Caco-2 (cell line): ENCODE data around the gene PLXNA2. TPM values are rescaled to one million over a fixed set of nuclear protein-coding genes. Genes with fewer than 3 reads are reported as not detected.

Source experiments
- BruUV-seq: library from RNA; stranded (reverse); fragments of 400-500 nt; replicated peaks from 2 replicates; lab custom pipeline; 2021; lab: Mats Ljungman, UMichigan
- CTCF ChIA-PET: fragments of 300-600 bp; sonication (Branson Sonifier 250); formaldehyde crosslinking; loops from one replicate; lab custom pipeline; 2022; ENCODE audit warnings: antibody characterized with exemption; lab: Charles Lee
- POLR2A ChIA-PET: fragments of 300-600 bp; sonication (Branson Sonifier 250); formaldehyde crosslinking; loops from one replicate; lab custom pipeline; 2022; ENCODE audit warnings: antibody characterized with exemption; lab: Charles Lee
- DNase-seq, 2 experiments: peaks; one replicate each; pipeline versions ENCODE4 v3.0.0 to v3.0.0-alpha.2; 2020 to 2022
- H3K27me3 ChIP-seq: replicated peaks from 2 replicates; pipeline ENCODE4 v1.6.0; 2011; ENCODE audit warnings: low read length; ENCODE audit not compliant: control insufficient read depth, insufficient read depth
- H3K36me3 ChIP-seq: 2 replicates; pipeline ENCODE4 v1.5.1; 2011; ENCODE audit warnings: low read length; ENCODE audit not compliant: control insufficient read depth, insufficient read depth
- H3K4me1 ChIP-seq: fragments of 250-450 bp; sonication (Bioruptor Pico); 2 replicates; pipeline ENCODE4 v1.5.1; 2020; ENCODE audit warnings: mild to moderate bottlenecking
- H3K4me3 ChIP-seq: 2 replicates; pipeline ENCODE4 v1.5.1; 2011; ENCODE audit warnings: low read depth, mild to moderate bottlenecking, control low read depth, low read length
- H3K9me3 ChIP-seq: fragments of 250-450 bp; sonication (Bioruptor Pico); 2 replicates; pipeline ENCODE4 v1.5.1; 2020; ENCODE audit warnings: mild to moderate bottlenecking, moderate library complexity
- H3K27ac Mint-ChIP-seq: one replicate; pipeline ENCODE4 v1.8.0; 2022; ENCODE audit warnings: mixed read lengths; ENCODE audit not compliant: unreplicated experiment
- H3K27me3 Mint-ChIP-seq: one replicate; pipeline ENCODE4 v1.8.0; 2022; ENCODE audit warnings: mixed read lengths; ENCODE audit not compliant: insufficient read depth, unreplicated experiment
- H3K36me3 Mint-ChIP-seq: one replicate; pipeline ENCODE4 v1.8.0; 2022; ENCODE audit warnings: mild to moderate bottlenecking, mixed read lengths; ENCODE audit not compliant: insufficient read depth, unreplicated experiment
- H3K4me1 Mint-ChIP-seq: one replicate; pipeline ENCODE4 v1.8.0; 2022; ENCODE audit warnings: low read depth, mixed read lengths; ENCODE audit not compliant: unreplicated experiment
- H3K4me3 Mint-ChIP-seq: one replicate; pipeline ENCODE4 v1.8.0; 2022; ENCODE audit warnings: mild to moderate bottlenecking, moderate library complexity, mixed read lengths; ENCODE audit not compliant: unreplicated experiment
- H3K9me3 Mint-ChIP-seq: one replicate; pipeline ENCODE4 v1.8.0; 2022; ENCODE audit warnings: mixed read lengths; ENCODE audit not compliant: unreplicated experiment
- intact Hi-C: fragments of 100-400 bp; cut with micrococcal nuclease; formaldehyde crosslinking; loops from one replicate; pipeline ENCODE4 v1.10.0; 2022; ENCODE audit not compliant: unreplicated experiment
- total RNA-seq: library from RNA; stranded (reverse); gene quantifications from 2 replicates; pipeline ENCODE4 v1.2.3, GENCODE V29; 2022
- TF ChIP-seq, protein P1 (sequence below), 2 experiments: fragments of 200-600 bp in 1 of 2; IDR thresholded peaks; 1 replicate in 1 of 2; 2 replicates in 1 of 2; pipeline versions ENCODE4 v1.5.1 to v1.8.0; 2011 to 2022; ENCODE audit warnings: antibody characterized with exemption in 1 of 2, control low read depth in 1 of 2, inconsistent platforms in 1 of 2, low read depth in 1 of 2, low read length in 1 of 2, mild to moderate bottlenecking in 1 of 2, moderate library complexity in 1 of 2; ENCODE audit not compliant: insufficient read depth in 1 of 2, severe bottlenecking in 1 of 2, unreplicated experiment in 1 of 2

Gene PLXNA2
- total RNA-seq, 1 experiment from 2014 or later = 3.2 TPM

DNA sequence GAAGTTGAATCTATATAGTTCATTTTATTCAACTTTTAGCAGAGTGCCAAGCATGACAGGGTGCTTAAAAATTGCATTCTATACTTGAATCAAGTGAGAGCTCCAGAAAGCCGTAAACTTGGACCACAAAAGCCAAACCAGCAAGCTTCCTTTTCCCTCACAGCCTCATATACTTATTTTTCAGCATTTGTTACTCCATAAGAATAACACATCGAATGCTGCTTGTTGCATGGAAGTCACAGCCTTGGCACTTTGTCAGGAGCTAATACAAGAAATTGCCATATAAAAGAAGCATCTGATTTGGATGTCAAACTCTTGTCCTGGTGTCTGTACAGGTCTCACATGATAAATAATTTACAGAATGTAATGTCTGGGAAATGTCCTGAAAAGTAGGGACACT is 87.4 kb downstream of the PLXNA2 start:
- peaks cover 33% of the 10 kb centered on the region for H3K4me1 ChIP-seq
- BruUV-seq = no TSS peak
- H3K27ac Mint-ChIP-seq = no peak overlapping the region
- H3K9me3 ChIP-seq = no peaks in the 10 kb centered on the region
- intact Hi-C loops = no loop called here
- H3K4me1 Mint-ChIP-seq = peaks cover 27% of the 10 kb centered on the region
- H3K36me3 Mint-ChIP-seq = no peaks in the 10 kb centered on the region
- POLR2A ChIA-PET = no interaction called here
- no peak overlapping the region for H3K4me3 Mint-ChIP-seq
- no peaks in the 10 kb centered on the region for H3K27me3 ChIP-seq
- H3K9me3 Mint-ChIP-seq = no peaks in the 10 kb centered on the region
- no peak overlapping the region for H3K4me3 ChIP-seq
- no peaks in the 10 kb centered on the region for H3K27me3 Mint-ChIP-seq
- no peak for DNase-seq
- no peaks in the 10 kb centered on the region for H3K36me3 ChIP-seq
- TF ChIP-seq, protein P1, sequence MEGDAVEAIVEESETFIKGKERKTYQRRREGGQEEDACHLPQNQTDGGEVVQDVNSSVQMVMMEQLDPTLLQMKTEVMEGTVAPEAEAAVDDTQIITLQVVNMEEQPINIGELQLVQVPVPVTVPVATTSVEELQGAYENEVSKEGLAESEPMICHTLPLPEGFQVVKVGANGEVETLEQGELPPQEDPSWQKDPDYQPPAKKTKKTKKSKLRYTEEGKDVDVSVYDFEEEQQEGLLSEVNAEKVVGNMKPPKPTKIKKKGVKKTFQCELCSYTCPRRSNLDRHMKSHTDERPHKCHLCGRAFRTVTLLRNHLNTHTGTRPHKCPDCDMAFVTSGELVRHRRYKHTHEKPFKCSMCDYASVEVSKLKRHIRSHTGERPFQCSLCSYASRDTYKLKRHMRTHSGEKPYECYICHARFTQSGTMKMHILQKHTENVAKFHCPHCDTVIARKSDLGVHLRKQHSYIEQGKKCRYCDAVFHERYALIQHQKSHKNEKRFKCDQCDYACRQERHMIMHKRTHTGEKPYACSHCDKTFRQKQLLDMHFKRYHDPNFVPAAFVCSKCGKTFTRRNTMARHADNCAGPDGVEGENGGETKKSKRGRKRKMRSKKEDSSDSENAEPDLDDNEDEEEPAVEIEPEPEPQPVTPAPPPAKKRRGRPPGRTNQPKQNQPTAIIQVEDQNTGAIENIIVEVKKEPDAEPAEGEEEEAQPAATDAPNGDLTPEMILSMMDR (IDR thresholded peaks at IDR 0.05; ENCODE audit: insufficient read depth in 1 of 2, low read depth in 1 of 2, low read length in 1 of 2, severe bottlenecking in 1 of 2, unreplicated experiment in 1 of 2) = no peak
- CTCF ChIA-PET = interaction anchor here (1.2 kb wide), 1 partner anchor 34 kb away, joined by 3 read pairs; no protein-coding TSS in a partner anchor

DNA sequence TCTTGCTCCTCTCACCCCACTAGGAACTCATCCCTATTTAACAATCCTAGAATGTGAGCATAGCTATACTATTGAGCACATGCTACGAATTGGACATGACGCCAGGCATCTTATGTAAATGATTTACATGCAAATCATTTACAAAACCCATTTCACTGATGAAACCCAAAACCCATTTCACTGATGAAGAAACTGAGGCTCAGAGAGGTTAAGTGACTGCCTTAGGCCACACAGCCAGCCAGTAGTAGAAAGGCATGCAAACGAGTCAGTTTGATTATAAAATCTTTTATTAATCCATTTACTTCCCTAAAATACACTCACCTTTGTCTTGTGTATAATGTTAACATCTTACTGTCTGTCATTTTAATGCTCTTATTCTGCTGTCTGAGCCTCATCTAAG is 87.9 kb downstream of the PLXNA2 start:
- DNase-seq = no peak
- TF ChIP-seq, protein P1 (IDR thresholded peaks at IDR 0.05; ENCODE audit: insufficient read depth in 1 of 2, low read depth in 1 of 2, low read length in 1 of 2, severe bottlenecking in 1 of 2, unreplicated experiment in 1 of 2) = no peak
- Histone ChIP-seq H3K4me3 (no peak overlapping the region), H3K4me1 (peaks cover 33% of the 10 kb centered on the region), H3K27me3 (no peaks in the 10 kb centered on the region), H3K36me3 (no peaks in the 10 kb centered on the region), H3K9me3 (no peaks in the 10 kb centered on the region)
- peaks cover 27% of the 10 kb centered on the region for H3K4me1 Mint-ChIP-seq
- H3K9me3 Mint-ChIP-seq = no peaks in the 10 kb centered on the region
- no TSS peak for BruUV-seq
- H3K27me3 Mint-ChIP-seq = no peaks in the 10 kb centered on the region
- no peak overlapping the region for H3K4me3 Mint-ChIP-seq
- intact Hi-C loops = no loop called here
- ChIA-PET CTCF (interaction anchor here (1.2 kb wide), 1 partner anchor 35 kb away, joined by 3 read pairs; no protein-coding TSS in a partner anchor), POLR2A (no interaction called here)
- no peaks in the 10 kb centered on the region for H3K36me3 Mint-ChIP-seq
- no peak overlapping the region for H3K27ac Mint-ChIP-seq

DNA sequence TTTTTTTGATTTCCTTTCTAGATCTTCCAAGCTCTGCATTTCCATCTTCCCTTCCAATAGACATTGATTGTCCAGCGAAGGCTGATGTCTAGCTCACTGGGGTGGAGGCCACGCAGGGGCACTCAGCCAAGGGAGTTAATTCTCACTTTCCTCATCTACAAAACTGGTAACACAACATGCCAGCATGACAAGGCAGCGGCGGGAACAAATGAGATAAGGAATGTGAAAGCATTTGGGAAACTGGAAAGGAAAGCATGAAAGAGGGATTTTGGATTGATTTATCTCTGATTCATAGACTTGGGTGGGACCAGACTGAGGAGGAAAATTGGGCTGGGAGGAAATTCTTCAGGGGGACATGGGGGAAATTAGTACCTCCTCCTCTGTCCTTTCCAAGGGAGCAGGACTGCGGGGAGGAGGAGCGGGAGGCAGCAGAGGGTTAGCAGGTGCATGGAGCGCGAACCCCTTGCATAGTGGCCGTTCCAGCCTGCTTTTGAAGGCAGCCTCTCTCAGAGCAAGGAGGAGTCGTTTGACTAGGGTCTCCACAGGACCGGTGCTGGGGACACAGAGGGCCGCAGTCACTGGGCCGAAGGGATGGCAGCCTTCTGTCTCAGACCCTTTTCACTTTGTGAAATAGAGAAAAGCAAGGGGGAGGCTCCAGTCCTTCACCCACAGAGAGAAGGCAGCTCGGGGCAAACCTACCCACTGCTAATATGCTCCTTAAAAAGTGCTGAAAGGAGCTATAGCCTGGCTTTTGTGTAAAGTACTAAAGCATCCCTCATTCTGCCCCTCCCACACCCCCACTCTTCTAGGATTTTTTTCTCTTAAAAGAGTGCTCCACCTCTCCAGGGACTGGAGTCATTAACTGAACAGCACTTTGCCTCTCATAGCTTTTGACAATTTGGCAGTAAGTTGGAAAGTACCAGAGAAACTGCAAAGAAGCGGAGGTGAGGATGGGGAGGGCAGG is 89.2 kb downstream of the PLXNA2 start:
- CTCF ChIA-PET = interaction anchor here (0.6 to 0.7 kb wide), 3 partner anchors 38 to 84 kb away, joined by 3 read pairs; no protein-coding TSS in a partner anchor
- no peaks in the 10 kb centered on the region for H3K27me3 ChIP-seq
- H3K36me3 ChIP-seq = no peaks in the 10 kb centered on the region
- Mint-ChIP-seq H3K9me3 (no peaks in the 10 kb centered on the region), H3K27ac (peak overlapping the region; percentile 67), H3K4me3 (peak overlapping the region; percentile 32), H3K36me3 (no peaks in the 10 kb centered on the region), H3K4me1 (peaks cover 27% of the 10 kb centered on the region), H3K27me3 (no peaks in the 10 kb centered on the region)
- no TSS peak for BruUV-seq
- peaks cover 37% of the 10 kb centered on the region for H3K4me1 ChIP-seq
- DNase-seq = peak; percentile 49 to 56
- H3K9me3 ChIP-seq = no peaks in the 10 kb centered on the region
- TF ChIP-seq, protein P1 (IDR thresholded peaks at IDR 0.05; ENCODE audit: insufficient read depth in 1 of 2, low read depth in 1 of 2, low read length in 1 of 2, severe bottlenecking in 1 of 2, unreplicated experiment in 1 of 2) = no peak
- POLR2A ChIA-PET = no interaction called here
- intact Hi-C loops = loop anchor here (1.0 kb wide), 2 partner anchors 23 to 24 kb away; no protein-coding TSS in a partner anchor
- no peak overlapping the region for H3K4me3 ChIP-seq
